ENCODE data around the gene ADNP.

Gene ADNP

GRCh38 chr20:50967586-50967985, 36.3 kb upstream of the ADNP start:
- no peak for TF ChIP-seq Cebpa-rat (IDR thresholded peaks at IDR 0.05)
- H3K4me3 ChIP-seq, result no peak overlapping the region
- H3K27ac ChIP-seq, result no peak overlapping the region
- H3K27me3 ChIP-seq, result no peaks in the 10 kb centered on the region
- peak overlapping the region in 2 of 11 experiments; percentile 1 to 12; a peak in 2 of 22 replicates for H3K4me2 ChIP-seq
- 0 out of 22 replicates have a peak, but pooled peaks cover 0 to 4% (median 0%) of the 10 kb centered on the region in 11 experiments for H4K20me1 ChIP-seq
- no peaks in the 10 kb centered on the region; a peak in 1 of 22 replicates for H3K36me3 ChIP-seq
- H3K9ac ChIP-seq, result no peak overlapping the region
- peaks cover 0 to 6% (median 0%) of the 10 kb centered on the region in 10 experiments; a peak in 2 of 20 replicates for H3K4me1 ChIP-seq
- H3K9me3 ChIP-seq (replicated peaks in 1 of 11), result no peaks in the 10 kb centered on the region

GRCh38 chr20:50959543-50960126, 28.4 kb upstream of the ADNP start:
- Histone ChIP-seq H3K9me3 (replicated peaks in 1 of 11) (no peaks in the 10 kb centered on the region; a peak in 1 of 22 replicates), H3K27ac (peak overlapping the region; percentile 96 to 99 (median 97); a peak in 20 of 22 replicates), H4K20me1 (peaks cover 34 to 56% (median 42%) of the 10 kb centered on the region in 11 experiments; a peak in 21 of 22 replicates), H3K36me3 (peaks cover 12 to 40% (median 21%) of the 10 kb centered on the region in 11 experiments; a peak in 20 of 22 replicates), H3K27me3 (no peaks in the 10 kb centered on the region), H3K9ac (peak overlapping the region; percentile 93 to 99 (median 97)), H3K4me1 (peaks cover 31 to 55% (median 38%) of the 10 kb centered on the region in 10 experiments), H3K4me3 (peak overlapping the region; percentile 79 to 98 (median 91)), H3K4me2 (peak overlapping the region; percentile 90 to 99 (median 97))
- no peak for TF ChIP-seq Cebpa-rat (IDR thresholded peaks at IDR 0.05)

- TF ChIP-seq Cebpa-rat (IDR thresholded peaks at IDR 0.05), result peak in 5 of 11 experiments; percentile 36 to 81 (median 53); a peak in 7 of 22 replicates
- H3K4me2 ChIP-seq, result peak within 1 kb of the TSS; percentile 90 to 99 (median 97)
- peaks cover 18 to 47% (median 29%) of the 10 kb centered on the region in 11 experiments; a peak in 20 of 22 replicates for H3K36me3 ChIP-seq
- peak within 1 kb of the TSS; percentile 79 to 98 (median 91) for H3K4me3 ChIP-seq
- no peaks in the 10 kb centered on the region; a peak in 1 of 22 replicates for H3K9me3 ChIP-seq (replicated peaks in 1 of 11)
- peaks cover 31 to 56% (median 38%) of the 10 kb centered on the region in 10 experiments for H3K4me1 ChIP-seq
- peaks cover 39 to 64% (median 50%) of the 10 kb centered on the region in 11 experiments; a peak in 21 of 22 replicates for H4K20me1 ChIP-seq
- peak within 1 kb of the TSS; percentile 96 to 99 (median 97) for H3K27ac ChIP-seq
- H3K27me3 ChIP-seq, result no peaks in the 10 kb centered on the region
- H3K9ac ChIP-seq, result peak within 1 kb of the TSS; percentile 93 to 99 (median 97)
Observed at GRCh38 chr20:50958615-50959542, 27.6 kb upstream of the ADNP start, which contains the start of gene MOCS3. TSS of gene MOCS3 (plus strand) at chr20:50958818. CDS start at chr20:50958843, 25 bp downstream.

- TF ChIP-seq Cebpa-rat (IDR thresholded peaks at IDR 0.05), result 0 out of 22 replicates have a peak, but pooled peaks of 1 of the 11 experiments have one; percentile 2
Observed at GRCh38 chr20:50957798-50958614, 26.8 kb upstream of the ADNP start, which contains the start of gene DPM1. TSS of gene DPM1 (minus strand) at chr20:50958532. CDS start at chr20:50958523, 9 bp downstream.

GRCh38 chr20:50957276-50957675, 26.0 kb upstream of the ADNP start:
- Histone ChIP-seq H3K27ac (peak overlapping the region; percentile 96 to 99 (median 97); a peak in 21 of 22 replicates), H4K20me1 (peaks cover 46 to 76% (median 58%) of the 10 kb centered on the region in 11 experiments; a peak in 21 of 22 replicates), H3K9me3 (replicated peaks in 1 of 11) (no peaks in the 10 kb centered on the region; a peak in 1 of 22 replicates), H3K9ac (peak overlapping the region; percentile 93 to 99 (median 97)), H3K27me3 (no peaks in the 10 kb centered on the region), H3K4me2 (peak overlapping the region; percentile 77 to 99 (median 96)), H3K4me1 (peaks cover 31 to 56% (median 38%) of the 10 kb centered on the region in 10 experiments), H3K36me3 (peaks cover 31 to 62% (median 42%) of the 10 kb centered on the region in 11 experiments), H3K4me3 (peak overlapping the region; percentile 79 to 98 (median 91))
- no peak for TF ChIP-seq Cebpa-rat (IDR thresholded peaks at IDR 0.05)

More at GRCh38 chr20:50957798-50958614, 26.8 kb upstream of the ADNP start, which contains the start of gene DPM1:
- no peaks in the 10 kb centered on the region; a peak in 1 of 22 replicates for H3K9me3 ChIP-seq (replicated peaks in 1 of 11)
- no peaks in the 10 kb centered on the region for H3K27me3 ChIP-seq
- peaks cover 31 to 56% (median 38%) of the 10 kb centered on the region in 10 experiments for H3K4me1 ChIP-seq
- peak within 1 kb of the TSS; percentile 79 to 98 (median 91) for H3K4me3 ChIP-seq
- peak within 1 kb of the TSS; percentile 93 to 99 (median 97) for H3K9ac ChIP-seq
- peak within 1 kb of the TSS; percentile 90 to 99 (median 97) for H3K4me2 ChIP-seq
- H3K27ac ChIP-seq, result peak within 1 kb of the TSS; percentile 96 to 99 (median 97)
- peaks cover 27 to 56% (median 37%) of the 10 kb centered on the region in 11 experiments for H3K36me3 ChIP-seq
- peaks cover 46 to 72% (median 58%) of the 10 kb centered on the region in 11 experiments; a peak in 21 of 22 replicates for H4K20me1 ChIP-seq

- Histone ChIP-seq H3K4me2 (no peak overlapping the region), H3K36me3 (peaks cover 57 to 79% (median 68%) of the 10 kb centered on the region in 11 experiments), H3K4me1 (peaks cover 11 to 28% (median 16%) of the 10 kb centered on the region in 10 experiments), H3K27ac (no peak overlapping the region), H3K9me3 (replicated peaks in 1 of 11) (no peaks in the 10 kb centered on the region), H3K4me3 (no peak overlapping the region), H3K27me3 (no peaks in the 10 kb centered on the region), H3K9ac (0 out of 22 replicates have a peak overlapping the region, but pooled peaks of 1 of the 11 experiments have one; percentile 42), H4K20me1 (peaks cover 50 to 92% (median 78%) of the 10 kb centered on the region in 11 experiments; a peak in 21 of 22 replicates)
- no peak for TF ChIP-seq Cebpa-rat (IDR thresholded peaks at IDR 0.05)
Observed at GRCh38 chr20:50953821-50954220, 22.6 kb upstream of the ADNP start.

GRCh38 chr20:50953196-50953595, 22.0 kb upstream of the ADNP start:
- H3K36me3 ChIP-seq, result peaks cover 63 to 86% (median 74%) of the 10 kb centered on the region in 11 experiments

More at GRCh38 chr20:50953196-50953595, 22.0 kb upstream of the ADNP start:
- no peak overlapping the region for H3K4me3 ChIP-seq
- peaks cover 11 to 28% (median 16%) of the 10 kb centered on the region in 10 experiments for H3K4me1 ChIP-seq
- no peak overlapping the region for H3K4me2 ChIP-seq
- H4K20me1 ChIP-seq, result peaks cover 51 to 98% (median 77%) of the 10 kb centered on the region in 11 experiments; a peak in 21 of 22 replicates
- no peak overlapping the region for H3K9ac ChIP-seq
- no peaks in the 10 kb centered on the region for H3K9me3 ChIP-seq (replicated peaks in 1 of 11)
- TF ChIP-seq Cebpa-rat (IDR thresholded peaks at IDR 0.05), result no peak
- H3K27me3 ChIP-seq, result no peaks in the 10 kb centered on the region
- no peak overlapping the region for H3K27ac ChIP-seq

Data from BLaER1 treated with 17β-estradiol and CSF1 and Interleukin-3, amounts not matched to agents 10 nM and 100 nM (cell line).